HEK293 (cell line): ENCODE data around the gene DSTN.

Experiments
- ATF2 ChIP-seq: fragments of 450-650 bp; formaldehyde crosslinking; IDR thresholded peaks from 2 replicates; pipeline ENCODE4 v1.5.1; 2016; ENCODE audit warnings: missing biosample characterization, missing genetic modification characterization, low read depth
- ELK4 ChIP-seq: IDR thresholded peaks from 2 replicates; pipeline ENCODE4 v1.6.1; 2011; ENCODE audit warnings: mild to moderate bottlenecking, low read depth, low read length, borderline replicate concordance
- YY1 ChIP-seq: fragments of 450-650 bp; formaldehyde crosslinking; IDR thresholded peaks from 2 replicates; pipeline ENCODE4 v1.5.1; 2018; ENCODE audit warnings: missing biosample characterization, missing genetic modification characterization
- ZBTB7A ChIP-seq: fragments of 450-650 bp; formaldehyde crosslinking; IDR thresholded peaks from 2 replicates; pipeline ENCODE4 v1.5.1; 2016; ENCODE audit warnings: low read depth, missing biosample characterization, missing genetic modification characterization
- ZNF112 ChIP-seq: fragments of 450-650 bp; formaldehyde crosslinking; IDR thresholded peaks from 2 replicates; pipeline ENCODE4 v1.5.0; 2017; ENCODE audit warnings: missing biosample characterization, missing genetic modification characterization
- ZNF132 ChIP-seq: fragments of 450-650 bp; formaldehyde crosslinking; IDR thresholded peaks from 2 replicates; pipeline ENCODE4 v1.5.1; 2017; ENCODE audit warnings: missing biosample characterization, missing genetic modification characterization, borderline replicate concordance
- ZNF18 ChIP-seq: fragments of 450-650 bp; formaldehyde crosslinking; IDR thresholded peaks from 2 replicates; pipeline ENCODE4 v1.5.1; 2016; ENCODE audit warnings: missing biosample characterization, missing genetic modification characterization
- ZNF24 ChIP-seq: fragments of 450-650 bp; formaldehyde crosslinking; IDR thresholded peaks from 2 replicates; pipeline ENCODE4 v1.5.1; 2016; ENCODE audit warnings: missing biosample characterization, missing genetic modification characterization
- ZNF580 ChIP-seq: fragments of 450-650 bp; formaldehyde crosslinking; IDR thresholded peaks from 2 replicates; pipeline ENCODE4 v1.5.1; 2016; ENCODE audit warnings: missing biosample characterization, missing genetic modification characterization
- ZNF623 ChIP-seq: fragments of 450-650 bp; formaldehyde crosslinking; IDR thresholded peaks from 2 replicates; pipeline ENCODE4 v1.5.1; 2016; ENCODE audit warnings: missing biosample characterization, missing genetic modification characterization
- ZNF654 ChIP-seq: fragments of 450-650 bp; formaldehyde crosslinking; IDR thresholded peaks from 2 replicates; pipeline ENCODE4 v1.5.1; 2016; ENCODE audit warnings: low read depth, missing biosample characterization, missing genetic modification characterization
- ZNF747 ChIP-seq: fragments of 450-650 bp; formaldehyde crosslinking; IDR thresholded peaks from 2 replicates; pipeline ENCODE4 v1.5.1; 2016; ENCODE audit warnings: missing biosample characterization, missing genetic modification characterization
- TF ChIP-seq, protein P1 (sequence below): fragments of 450-650 bp; formaldehyde crosslinking; IDR thresholded peaks from 2 replicates; pipeline ENCODE4 v1.5.1; 2016; ENCODE audit warnings: missing biosample characterization, missing genetic modification characterization
- TF ChIP-seq, protein P2 (sequence below): fragments of 450-650 bp; formaldehyde crosslinking; IDR thresholded peaks from 2 replicates; pipeline ENCODE4 v1.5.1; 2016; ENCODE audit warnings: missing biosample characterization, missing genetic modification characterization

DNA sequence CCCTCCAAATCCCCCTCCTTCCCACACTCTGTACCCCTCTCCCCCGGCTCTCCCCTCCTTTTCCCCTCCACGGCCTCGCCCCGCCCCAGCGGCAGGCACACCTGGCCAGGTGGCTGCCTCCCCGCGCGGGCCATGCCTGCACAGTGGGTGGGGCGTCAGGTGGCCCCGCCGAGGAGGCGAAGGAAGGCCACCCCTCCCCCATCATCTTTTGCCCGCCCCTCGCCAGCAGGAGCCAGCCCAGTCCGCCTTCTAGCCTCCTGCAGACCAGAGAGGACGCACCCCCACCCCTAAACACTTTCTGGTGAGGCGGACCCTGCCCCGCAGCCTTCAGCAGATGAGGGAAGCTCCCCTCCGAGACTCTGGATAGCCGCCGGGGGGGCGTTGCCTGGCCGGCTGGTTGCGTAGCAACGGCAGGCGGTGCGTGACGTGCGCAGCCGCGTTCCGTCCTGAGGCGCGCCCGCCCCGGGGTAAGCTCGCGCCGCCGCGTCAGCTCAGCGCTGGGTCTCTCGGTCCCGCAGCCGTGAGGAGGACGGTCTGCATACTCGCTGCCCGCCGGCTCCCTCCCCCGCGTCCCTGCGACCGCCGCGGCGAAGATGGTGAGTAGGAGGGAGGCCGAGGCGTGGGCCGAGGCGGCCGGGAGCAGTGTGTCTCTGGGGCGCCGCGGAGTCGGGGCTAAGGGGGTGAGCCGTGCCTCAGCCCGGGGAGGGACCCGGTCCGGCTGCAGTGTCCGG, at the start of gene DSTN:
- TF ChIP-seq ZNF112: no peak
- TF ChIP-seq, protein P1, sequence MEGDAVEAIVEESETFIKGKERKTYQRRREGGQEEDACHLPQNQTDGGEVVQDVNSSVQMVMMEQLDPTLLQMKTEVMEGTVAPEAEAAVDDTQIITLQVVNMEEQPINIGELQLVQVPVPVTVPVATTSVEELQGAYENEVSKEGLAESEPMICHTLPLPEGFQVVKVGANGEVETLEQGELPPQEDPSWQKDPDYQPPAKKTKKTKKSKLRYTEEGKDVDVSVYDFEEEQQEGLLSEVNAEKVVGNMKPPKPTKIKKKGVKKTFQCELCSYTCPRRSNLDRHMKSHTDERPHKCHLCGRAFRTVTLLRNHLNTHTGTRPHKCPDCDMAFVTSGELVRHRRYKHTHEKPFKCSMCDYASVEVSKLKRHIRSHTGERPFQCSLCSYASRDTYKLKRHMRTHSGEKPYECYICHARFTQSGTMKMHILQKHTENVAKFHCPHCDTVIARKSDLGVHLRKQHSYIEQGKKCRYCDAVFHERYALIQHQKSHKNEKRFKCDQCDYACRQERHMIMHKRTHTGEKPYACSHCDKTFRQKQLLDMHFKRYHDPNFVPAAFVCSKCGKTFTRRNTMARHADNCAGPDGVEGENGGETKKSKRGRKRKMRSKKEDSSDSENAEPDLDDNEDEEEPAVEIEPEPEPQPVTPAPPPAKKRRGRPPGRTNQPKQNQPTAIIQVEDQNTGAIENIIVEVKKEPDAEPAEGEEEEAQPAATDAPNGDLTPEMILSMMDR: no peak
- TF ChIP-seq ZNF580 (tag by site-specific recombination): no peak
- no peak for TF ChIP-seq ZBTB7A (tag by site-specific recombination)
- no peak for TF ChIP-seq ZNF747 (tag by site-specific recombination)
- TF ChIP-seq, protein P2, sequence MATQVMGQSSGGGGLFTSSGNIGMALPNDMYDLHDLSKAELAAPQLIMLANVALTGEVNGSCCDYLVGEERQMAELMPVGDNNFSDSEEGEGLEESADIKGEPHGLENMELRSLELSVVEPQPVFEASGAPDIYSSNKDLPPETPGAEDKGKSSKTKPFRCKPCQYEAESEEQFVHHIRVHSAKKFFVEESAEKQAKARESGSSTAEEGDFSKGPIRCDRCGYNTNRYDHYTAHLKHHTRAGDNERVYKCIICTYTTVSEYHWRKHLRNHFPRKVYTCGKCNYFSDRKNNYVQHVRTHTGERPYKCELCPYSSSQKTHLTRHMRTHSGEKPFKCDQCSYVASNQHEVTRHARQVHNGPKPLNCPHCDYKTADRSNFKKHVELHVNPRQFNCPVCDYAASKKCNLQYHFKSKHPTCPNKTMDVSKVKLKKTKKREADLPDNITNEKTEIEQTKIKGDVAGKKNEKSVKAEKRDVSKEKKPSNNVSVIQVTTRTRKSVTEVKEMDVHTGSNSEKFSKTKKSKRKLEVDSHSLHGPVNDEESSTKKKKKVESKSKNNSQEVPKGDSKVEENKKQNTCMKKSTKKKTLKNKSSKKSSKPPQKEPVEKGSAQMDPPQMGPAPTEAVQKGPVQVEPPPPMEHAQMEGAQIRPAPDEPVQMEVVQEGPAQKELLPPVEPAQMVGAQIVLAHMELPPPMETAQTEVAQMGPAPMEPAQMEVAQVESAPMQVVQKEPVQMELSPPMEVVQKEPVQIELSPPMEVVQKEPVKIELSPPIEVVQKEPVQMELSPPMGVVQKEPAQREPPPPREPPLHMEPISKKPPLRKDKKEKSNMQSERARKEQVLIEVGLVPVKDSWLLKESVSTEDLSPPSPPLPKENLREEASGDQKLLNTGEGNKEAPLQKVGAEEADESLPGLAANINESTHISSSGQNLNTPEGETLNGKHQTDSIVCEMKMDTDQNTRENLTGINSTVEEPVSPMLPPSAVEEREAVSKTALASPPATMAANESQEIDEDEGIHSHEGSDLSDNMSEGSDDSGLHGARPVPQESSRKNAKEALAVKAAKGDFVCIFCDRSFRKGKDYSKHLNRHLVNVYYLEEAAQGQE (tag by site-specific recombination): no peak
- no peak for TF ChIP-seq ZNF18 (tag by site-specific recombination)
- TF ChIP-seq ATF2 (tag by site-specific recombination): no peak
- TF ChIP-seq ELK4: no peak
- TF ChIP-seq ZNF623 (tag by site-specific recombination): no peak
- no peak for TF ChIP-seq ZNF24
- TF ChIP-seq YY1 (tag by site-specific recombination): no peak
- no peak for TF ChIP-seq ZNF654 (tag by site-specific recombination)
- no peak for TF ChIP-seq ZNF132
